ENCODE results near the gene CELF1. TPM values are rescaled to one million over a fixed set of nuclear protein-coding genes. Genes with fewer than 3 reads are reported as not detected.
A peak's percentile ranks its signal among the peaks of the same experiment; 100 is the strongest.

Gene CELF1
- total and polyA plus RNA-seq, 9 of the 15 experiments (the other 6 are each of a cell fraction or from before 2014, with no cell fraction given) = 11.3 to 142 (median 77.4) TPM

DNA sequence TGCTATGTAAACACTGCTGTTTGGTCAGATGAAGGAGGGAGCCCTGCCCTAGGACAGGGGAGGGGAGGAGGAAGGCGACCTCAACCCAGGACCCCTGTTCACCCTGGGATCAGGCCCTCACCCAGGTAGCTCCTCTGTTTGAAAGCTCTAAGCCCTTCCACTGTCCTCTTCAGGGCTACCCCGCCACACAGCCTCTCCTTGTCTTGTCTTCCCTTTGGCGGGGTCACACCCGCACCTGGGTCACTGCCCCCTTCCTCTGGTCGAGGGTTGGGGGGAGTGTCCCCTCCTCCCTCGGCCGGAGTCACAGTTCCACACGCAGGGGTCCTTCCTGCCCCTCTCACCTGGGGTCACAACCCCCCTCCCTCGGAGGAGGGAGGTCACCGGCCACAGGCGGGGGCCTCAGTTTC lies 12.0 kb upstream of the CELF1 start (continued):
- TF ChIP-seq NFRKB (IDR thresholded peaks at IDR 0.05; ENCODE audit: low read depth) (peak; percentile 60; the same call in 1 of the 2 replicates), STAT5B (CRISPR knock-in tag; IDR thresholded peaks at IDR 0.05) (no peak), THRA (IDR thresholded peaks at IDR 0.05) (no peak), POLR2G (IDR thresholded peaks at IDR 0.05; ENCODE audit: low read depth, low read length) (no peak), MEF2D (tag; conservative IDR thresholded peaks at IDR 0.05; ENCODE audit: low read depth) (peak; percentile 42; the same call in 1 of the 2 replicates), ZNF444 (CRISPR knock-in tag; IDR thresholded peaks at IDR 0.05) (no peak), NR2C1 (IDR thresholded peaks at IDR 0.05) (peak; percentile 43; the same call in 1 of the 2 replicates), NR2C1 (tag; IDR thresholded peaks at IDR 0.05) (peak; percentile 72; the same call in 1 of the 2 replicates), SRSF7 (optimal IDR thresholded peaks at IDR 0.05; ENCODE audit: low read depth, low read length) (no peak), MYBL2 (IDR thresholded peaks at IDR 0.05; ENCODE audit: low read depth) (no peak), MYBL2 (CRISPR knock-in tag; IDR thresholded peaks at IDR 0.05; ENCODE audit: borderline replicate concordance) (no peak), NKRF (IDR thresholded peaks at IDR 0.05; ENCODE audit: borderline replicate concordance) (peak; percentile 69; the same call in 1 of the 2 replicates), OTX1 (CRISPR knock-in tag; IDR thresholded peaks at IDR 0.05) (no peak; the same call in 1 of the 2 replicates), HDAC8 (tag; IDR thresholded peaks at IDR 0.05) (peak; percentile 88; the same call in 1 of the 2 replicates), PML (IDR thresholded peaks at IDR 0.05; ENCODE audit: low read length) (0 out of 2 replicates have a peak, but pooled peaks have one; percentile 15), DPF2 (IDR thresholded peaks at IDR 0.05) (0 out of 2 replicates have a peak, but pooled peaks have one; percentile 17), PPARD (CRISPR knock-in tag; IDR thresholded peaks at IDR 0.05) (no peak), ZNF589 (CRISPR knock-in tag; IDR thresholded peaks at IDR 0.05; ENCODE audit: low read depth) (0 out of 2 replicates have a peak, but pooled peaks have one; percentile 42)
- TF ChIP-seq, protein P1, sequence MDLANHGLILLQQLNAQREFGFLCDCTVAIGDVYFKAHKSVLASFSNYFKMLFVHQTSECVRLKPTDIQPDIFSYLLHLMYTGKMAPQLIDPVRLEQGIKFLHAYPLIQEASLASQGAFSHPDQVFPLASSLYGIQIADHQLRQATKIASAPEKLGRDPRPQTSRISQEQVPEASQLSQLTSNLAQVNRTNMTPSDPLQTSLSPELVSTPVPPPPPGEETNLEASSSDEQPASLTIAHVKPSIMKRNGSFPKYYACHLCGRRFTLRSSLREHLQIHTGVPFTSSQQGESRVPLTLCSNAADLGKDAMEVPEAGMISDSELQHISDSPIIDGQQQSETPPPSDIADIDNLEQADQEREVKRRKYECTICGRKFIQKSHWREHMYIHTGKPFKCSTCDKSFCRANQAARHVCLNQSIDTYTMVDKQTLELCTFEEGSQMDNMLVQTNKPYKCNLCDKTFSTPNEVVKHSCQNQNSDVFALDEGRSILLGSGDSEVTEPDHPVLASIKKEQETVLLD (IDR thresholded peaks at IDR 0.05) = peak; percentile 57; the same call in 1 of the 2 replicates
- TF ChIP-seq, protein P2, sequence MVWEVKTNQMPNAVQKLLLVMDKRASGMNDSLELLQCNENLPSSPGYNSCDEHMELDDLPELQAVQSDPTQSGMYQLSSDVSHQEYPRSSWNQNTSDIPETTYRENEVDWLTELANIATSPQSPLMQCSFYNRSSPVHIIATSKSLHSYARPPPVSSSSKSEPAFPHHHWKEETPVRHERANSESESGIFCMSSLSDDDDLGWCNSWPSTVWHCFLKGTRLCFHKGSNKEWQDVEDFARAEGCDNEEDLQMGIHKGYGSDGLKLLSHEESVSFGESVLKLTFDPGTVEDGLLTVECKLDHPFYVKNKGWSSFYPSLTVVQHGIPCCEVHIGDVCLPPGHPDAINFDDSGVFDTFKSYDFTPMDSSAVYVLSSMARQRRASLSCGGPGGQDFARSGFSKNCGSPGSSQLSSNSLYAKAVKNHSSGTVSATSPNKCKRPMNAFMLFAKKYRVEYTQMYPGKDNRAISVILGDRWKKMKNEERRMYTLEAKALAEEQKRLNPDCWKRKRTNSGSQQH (CRISPR knock-in tag; IDR thresholded peaks at IDR 0.05) = 0 out of 2 replicates have a peak, but pooled peaks have one; percentile 49
- TF ChIP-seq, protein P3, sequence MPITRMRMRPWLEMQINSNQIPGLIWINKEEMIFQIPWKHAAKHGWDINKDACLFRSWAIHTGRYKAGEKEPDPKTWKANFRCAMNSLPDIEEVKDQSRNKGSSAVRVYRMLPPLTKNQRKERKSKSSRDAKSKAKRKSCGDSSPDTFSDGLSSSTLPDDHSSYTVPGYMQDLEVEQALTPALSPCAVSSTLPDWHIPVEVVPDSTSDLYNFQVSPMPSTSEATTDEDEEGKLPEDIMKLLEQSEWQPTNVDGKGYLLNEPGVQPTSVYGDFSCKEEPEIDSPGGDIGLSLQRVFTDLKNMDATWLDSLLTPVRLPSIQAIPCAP (CRISPR knock-in tag; IDR thresholded peaks at IDR 0.05; ENCODE audit: borderline replicate concordance) = no peak
